HCT116 (cell line): ENCODE results near the gene ELMOD2. TPM values are rescaled to one million over a fixed set of nuclear protein-coding genes. Genes with fewer than 3 reads are reported as not detected.

Source experiments
- ATAC-seq: fragments of 200-7000 bp; cut with Tn5 transposase; 2 replicates; pipeline ENCODE4 v1.9.1; 2020; ENCODE audit warnings: mild to moderate bottlenecking, moderate library complexity
- BruUV-seq: library from RNA; stranded (reverse); fragments of 400-500 nt; replicated peaks from 2 replicates; lab custom pipeline; 2021; lab: Mats Ljungman, UMichigan
- CTCF ChIA-PET: fragments of 300-600 bp; sonication (Branson Sonifier 250); formaldehyde crosslinking; loops from one replicate; lab custom pipeline; 2021; ENCODE audit warnings: antibody characterized with exemption; lab: Charles Lee
- POLR2A ChIA-PET: fragments of 300-600, 350-600 bp; sonication (Branson Sonifier 250); formaldehyde crosslinking; loops from one replicate; lab custom pipeline; 2021; ENCODE audit warnings: antibody characterized with exemption; lab: Charles Lee
- RAD21 ChIA-PET, 2 experiments: fragments of 300-600 bp; sonication (Branson Sonifier 250); formaldehyde crosslinking; loops; one replicate each; lab custom pipeline; 2023; ENCODE audit warnings: low total read pairs in 2 of 2; ENCODE audit not compliant: uncharacterized antibody in 2 of 2, unreplicated experiment in 2 of 2, low non-redundant PET in 1 of 2; lab: Charles Lee
- DNase-seq: peaks from one replicate; pipeline ENCODE4 v3.0.0-alpha.2; 2010; ENCODE audit warnings: low read depth, low spot score
- H2AFZ ChIP-seq: fragments of 200-600 bp; shearing (Covaris generic), sonication (generic); 2 replicates; pipeline ENCODE4 v1.6.1; 2017; ENCODE audit warnings: low read depth, mixed run types, mixed read lengths, antibody characterized with exemption, low read length; ENCODE audit not compliant: poor library complexity, severe bottlenecking
- H3K27ac ChIP-seq: 2 replicates; pipeline ENCODE4 v1.5.1; 2012; ENCODE audit warnings: low read depth, low read length
- H3K27me3 ChIP-seq: fragments of 200-600 bp; sonication (generic); 2 replicates; pipeline ENCODE4 v1.6.1; 2016; ENCODE audit warnings: mixed run types, low read length, mixed read lengths; ENCODE audit not compliant: insufficient read depth
- H3K36me3 ChIP-seq, 2 experiments: fragments of 200-500 bp in 1 of 2; fragments of 200-600 bp in 1 of 2; sonication (Bioruptor generic) in 1 of 2; sonication (generic) in 1 of 2; 2 replicates each; pipeline versions ENCODE4 v1.5.1 to v1.6.1; 2014 to 2016; ENCODE audit warnings: low read length in 2 of 2, inconsistent platforms in 1 of 2, mixed read lengths in 1 of 2, mixed run types in 1 of 2; ENCODE audit not compliant: insufficient read depth in 2 of 2, control insufficient read depth in 1 of 2
- H3K4me1 ChIP-seq, 2 experiments: fragments of 200-600 bp in 1 of 2; sonication (generic) in 1 of 2; 2 replicates each; pipeline versions ENCODE4 v1.5.1 to v1.6.1; 2012 to 2017; ENCODE audit warnings: low read length in 2 of 2, inconsistent platforms in 1 of 2, mild to moderate bottlenecking in 1 of 2, mixed read lengths in 1 of 2, mixed run types in 1 of 2, moderate library complexity in 1 of 2; ENCODE audit not compliant: insufficient read depth in 2 of 2, control insufficient read depth in 1 of 2
- H3K4me2 ChIP-seq: fragments of 200-600 bp; sonication (generic); 2 replicates; pipeline ENCODE4 v1.6.1; 2017; ENCODE audit warnings: mixed run types, low read length, mixed read lengths
- H3K4me3 ChIP-seq, 2 experiments: fragments of 200-600 bp in 1 of 2; sonication (generic) in 1 of 2; replicated peaks in 1 of 2; 2 replicates each; pipeline ENCODE4 v1.5.1; 2011 to 2016; ENCODE audit warnings: low read length in 2 of 2, control low read depth in 1 of 2, low read depth in 1 of 2, mild to moderate bottlenecking in 1 of 2, mixed read lengths in 1 of 2, mixed run types in 1 of 2
- H3K79me2 ChIP-seq: fragments of 200-600 bp; sonication (generic); 2 replicates; pipeline ENCODE4 v1.6.1; 2017; ENCODE audit warnings: mild to moderate bottlenecking, mixed run types, low read length, moderate library complexity, mixed read lengths; ENCODE audit not compliant: insufficient read depth
- H3K9ac ChIP-seq: fragments of 200-600 bp; sonication (generic); 2 replicates; pipeline ENCODE4 v1.6.1; 2016; ENCODE audit warnings: low read length, mixed read lengths
- H3K9me2 ChIP-seq: fragments of 200-600 bp; sonication (generic), shearing (Covaris generic); 2 replicates; pipeline ENCODE4 v1.6.1; 2017; ENCODE audit warnings: mixed run types, mild to moderate bottlenecking, moderate library complexity; ENCODE audit not compliant: insufficient read depth
- H3K9me3 ChIP-seq, 2 experiments: fragments of 200-500 bp in 1 of 2; fragments of 200-600 bp in 1 of 2; sonication (Bioruptor generic) in 1 of 2; sonication (generic) in 1 of 2; 2 replicates each; pipeline ENCODE4 v1.6.1; 2014 to 2017; ENCODE audit warnings: low read length in 2 of 2, mixed read lengths in 2 of 2, inconsistent platforms in 1 of 2, low read depth in 1 of 2, mild to moderate bottlenecking in 1 of 2, mixed run types in 1 of 2, moderate library complexity in 1 of 2; ENCODE audit not compliant: control insufficient read depth in 1 of 2, insufficient read depth in 1 of 2
- H4K20me1 ChIP-seq: fragments of 200-600 bp; sonication (generic), shearing (Covaris generic); 2 replicates; pipeline ENCODE4 v1.6.1; 2017; ENCODE audit warnings: mixed run types, mild to moderate bottlenecking, moderate library complexity; ENCODE audit not compliant: insufficient read depth
- EZH2 ChIP-seq: fragments of 200-600 bp; sonication (generic); IDR thresholded peaks from 2 replicates; pipeline ENCODE4 v1.6.1; 2017; ENCODE audit warnings: antibody characterized with exemption, mixed run types
- EZH2phosphoT487 ChIP-seq: fragments of 200-600 bp; IDR thresholded peaks from 2 replicates; pipeline ENCODE4 v1.6.1; 2018; ENCODE audit warnings: antibody characterized with exemption, borderline replicate concordance
- FOSL1 ChIP-seq: IDR thresholded peaks from 2 replicates; pipeline ENCODE4 v1.6.1; 2012; ENCODE audit warnings: low read depth
- JUND ChIP-seq: IDR thresholded peaks from 2 replicates; pipeline ENCODE4 v1.6.1; 2012
- POLR2A ChIP-seq: IDR thresholded peaks from 2 replicates; pipeline ENCODE4 v1.7.0; 2011; ENCODE audit warnings: borderline replicate concordance; ENCODE audit not compliant: insufficient read depth, insufficient read length; ENCODE audit errors: extremely low read depth
- POLR2AphosphoS5 ChIP-seq: IDR thresholded peaks from 2 replicates; pipeline ENCODE4 v1.6.1; 2011; ENCODE audit warnings: mild to moderate bottlenecking, low read depth, low read length, moderate library complexity
- RAD21 ChIP-seq: IDR thresholded peaks from 2 replicates; pipeline ENCODE4 v1.6.1; 2012; ENCODE audit warnings: low read depth, mild to moderate bottlenecking
- SIN3A ChIP-seq: IDR thresholded peaks from 2 replicates; pipeline ENCODE4 v1.6.1; 2012; ENCODE audit warnings: low read depth
- SP1 ChIP-seq: IDR thresholded peaks from 2 replicates; pipeline ENCODE4 v1.6.1; 2012; ENCODE audit warnings: low read depth
- TCF7L2 ChIP-seq: IDR thresholded peaks from 2 replicates; pipeline ENCODE4 v1.7.0; 2011; ENCODE audit warnings: borderline replicate concordance, inconsistent platforms; ENCODE audit not compliant: insufficient read depth, insufficient read length; ENCODE audit errors: extremely low read depth
- YY1 ChIP-seq: IDR thresholded peaks from 2 replicates; pipeline ENCODE4 v1.6.1; 2011; ENCODE audit warnings: low read length, low read depth, moderate library complexity, mild to moderate bottlenecking; ENCODE audit not compliant: insufficient replicate concordance; ENCODE audit errors: extremely low read depth
- ZFX ChIP-seq: fragments of 450-650 bp; IDR thresholded peaks from 2 replicates; pipeline ENCODE4 v1.6.1; 2017
- intact Hi-C: fragments of 100-400 bp; cut with micrococcal nuclease; formaldehyde crosslinking; loops from 2 replicates; pipeline ENCODE4 v1.10.0; 2022
- total RNA-seq: library from RNA; stranded (reverse); gene quantifications from one replicate; pipeline ENCODE4 v1.2.1, GENCODE V29; 2021; ENCODE audit not compliant: unreplicated experiment
- TF ChIP-seq, protein P1 (sequence below): IDR thresholded peaks from 2 replicates; pipeline ENCODE4 v1.6.1; 2012
- TF ChIP-seq, protein P2 (sequence below): IDR thresholded peaks from 2 replicates; pipeline ENCODE4 v1.6.1; 2012
- TF ChIP-seq, protein P3 (sequence below): IDR thresholded peaks from 2 replicates; pipeline ENCODE4 v1.6.1; 2012; ENCODE audit warnings: low read depth

Gene ELMOD2
- total RNA-seq, 1 experiment from 2014 or later = 26.6 TPM

DNA sequence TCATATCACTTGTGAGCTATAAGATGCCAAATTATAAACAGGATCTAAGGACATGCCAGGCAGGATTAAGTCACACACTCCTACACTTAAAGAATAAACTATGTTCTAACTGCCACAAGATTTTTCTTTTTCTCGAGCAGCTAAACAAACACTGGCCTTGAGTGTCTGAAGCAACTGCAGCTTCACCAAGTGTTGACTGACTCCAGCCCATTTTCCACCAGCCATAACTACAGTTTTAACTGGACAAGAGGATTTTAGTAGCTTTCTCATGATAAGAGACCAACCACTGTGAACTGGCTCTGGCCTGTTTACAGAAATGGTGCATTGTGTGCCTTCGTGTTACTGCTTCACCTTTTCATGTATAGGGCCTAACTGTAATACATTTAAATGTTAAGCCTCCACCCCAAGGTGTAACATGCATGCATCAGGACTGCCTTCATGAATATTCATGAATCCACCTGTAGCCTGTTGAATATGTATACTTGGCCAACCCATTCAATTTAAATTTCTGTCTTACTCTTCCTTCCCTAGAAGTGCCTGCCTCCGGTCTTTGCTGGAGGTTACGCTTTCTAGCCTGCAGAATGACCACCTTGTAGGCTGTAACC is 34.0 kb downstream of the ELMOD2 start:
- H3K27me3 ChIP-seq = no peaks in the 10 kb centered on the region
- no TSS peak for BruUV-seq
- no peak overlapping the region for H3K9ac ChIP-seq
- H3K4me3 ChIP-seq = no peak overlapping the region
- no peaks in the 10 kb centered on the region for H3K79me2 ChIP-seq
- ATAC-seq = no peak
- no peaks in the 10 kb centered on the region for H3K36me3 ChIP-seq
- no peaks in the 10 kb centered on the region for H4K20me1 ChIP-seq
- no peak overlapping the region for H2AFZ ChIP-seq
- no peak overlapping the region for H3K4me2 ChIP-seq
- ChIA-PET POLR2A (no interaction called here), RAD21 (no interaction called here), CTCF (interaction anchor here (1.0 kb wide), 1 partner anchor 34 kb away, joined by 3 read pairs; the partner anchor contains the start of gene ELMOD2)
- no peak overlapping the region for H3K27ac ChIP-seq
- intact Hi-C loops = no loop called here
- H3K9me3 ChIP-seq = no peaks in the 10 kb centered on the region
- H3K4me1 ChIP-seq = no peaks in the 10 kb centered on the region
- DNase-seq = no peak
- no peaks in the 10 kb centered on the region for H3K9me2 ChIP-seq
- TF ChIP-seq TCF7L2 (no peak), POLR2A (no peak), RAD21 (no peak), FOSL1 (no peak), YY1 (no peak), POLR2AphosphoS5 (no peak), EZH2 (no peak), EZH2phosphoT487 (no peak), SP1 (no peak), ZFX (no peak), JUND (no peak), SIN3A (no peak)
- TF ChIP-seq, protein P1, sequence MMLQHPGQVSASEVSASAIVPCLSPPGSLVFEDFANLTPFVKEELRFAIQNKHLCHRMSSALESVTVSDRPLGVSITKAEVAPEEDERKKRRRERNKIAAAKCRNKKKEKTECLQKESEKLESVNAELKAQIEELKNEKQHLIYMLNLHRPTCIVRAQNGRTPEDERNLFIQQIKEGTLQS = no peak
- TF ChIP-seq, protein P2, sequence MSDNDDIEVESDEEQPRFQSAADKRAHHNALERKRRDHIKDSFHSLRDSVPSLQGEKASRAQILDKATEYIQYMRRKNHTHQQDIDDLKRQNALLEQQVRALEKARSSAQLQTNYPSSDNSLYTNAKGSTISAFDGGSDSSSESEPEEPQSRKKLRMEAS = no peak
- TF ChIP-seq, protein P3, sequence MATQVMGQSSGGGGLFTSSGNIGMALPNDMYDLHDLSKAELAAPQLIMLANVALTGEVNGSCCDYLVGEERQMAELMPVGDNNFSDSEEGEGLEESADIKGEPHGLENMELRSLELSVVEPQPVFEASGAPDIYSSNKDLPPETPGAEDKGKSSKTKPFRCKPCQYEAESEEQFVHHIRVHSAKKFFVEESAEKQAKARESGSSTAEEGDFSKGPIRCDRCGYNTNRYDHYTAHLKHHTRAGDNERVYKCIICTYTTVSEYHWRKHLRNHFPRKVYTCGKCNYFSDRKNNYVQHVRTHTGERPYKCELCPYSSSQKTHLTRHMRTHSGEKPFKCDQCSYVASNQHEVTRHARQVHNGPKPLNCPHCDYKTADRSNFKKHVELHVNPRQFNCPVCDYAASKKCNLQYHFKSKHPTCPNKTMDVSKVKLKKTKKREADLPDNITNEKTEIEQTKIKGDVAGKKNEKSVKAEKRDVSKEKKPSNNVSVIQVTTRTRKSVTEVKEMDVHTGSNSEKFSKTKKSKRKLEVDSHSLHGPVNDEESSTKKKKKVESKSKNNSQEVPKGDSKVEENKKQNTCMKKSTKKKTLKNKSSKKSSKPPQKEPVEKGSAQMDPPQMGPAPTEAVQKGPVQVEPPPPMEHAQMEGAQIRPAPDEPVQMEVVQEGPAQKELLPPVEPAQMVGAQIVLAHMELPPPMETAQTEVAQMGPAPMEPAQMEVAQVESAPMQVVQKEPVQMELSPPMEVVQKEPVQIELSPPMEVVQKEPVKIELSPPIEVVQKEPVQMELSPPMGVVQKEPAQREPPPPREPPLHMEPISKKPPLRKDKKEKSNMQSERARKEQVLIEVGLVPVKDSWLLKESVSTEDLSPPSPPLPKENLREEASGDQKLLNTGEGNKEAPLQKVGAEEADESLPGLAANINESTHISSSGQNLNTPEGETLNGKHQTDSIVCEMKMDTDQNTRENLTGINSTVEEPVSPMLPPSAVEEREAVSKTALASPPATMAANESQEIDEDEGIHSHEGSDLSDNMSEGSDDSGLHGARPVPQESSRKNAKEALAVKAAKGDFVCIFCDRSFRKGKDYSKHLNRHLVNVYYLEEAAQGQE = no peak
- TF ChIP-seq, all 23 proteins: peak for 0
